Tibial artery (tissue), 4 donors: ENCODE results near the gene MGLL.
A peak's percentile ranks its signal among the peaks of the same experiment; 100 is the strongest.

ENCODE experiments used
- DNase-seq, 2 donors: peaks; one replicate each; pipeline ENCODE4 v3.0.0-alpha.2; 2019
- H3K27ac ChIP-seq, 2 donors: fragments of 200-600 bp; sonication (generic) in 1 of 2; 1 replicate in 1 of 2; 2 replicates in 1 of 2; pipeline ENCODE4 v1.5.1; 2018 to 2019; ENCODE audit warnings: mild to moderate bottlenecking in 1 of 2
- H3K27me3 ChIP-seq, 2 donors: fragments of 200-600 bp; sonication (generic) in 1 of 2; one replicate each; pipeline versions ENCODE4 v1.5.1 to v1.6.0; 2016 to 2019
- H3K36me3 ChIP-seq, 3 donors: fragments of 200-600 bp; sonication (generic) in 2 of 3; one replicate each; pipeline ENCODE4 v1.5.1; 2016 to 2019; ENCODE audit warnings: mild to moderate bottlenecking in 2 of 3
- H3K4me1 ChIP-seq, 4 donors: fragments of 200-600 bp; sonication (generic) in 2 of 4; 1 replicate in 3 of 4; 2 replicates in 1 of 4; pipeline ENCODE4 v1.5.1; 2016 to 2019
- H3K4me3 ChIP-seq, 2 donors: fragments of 200-600 bp; sonication (generic) in 1 of 2; 1 replicate in 1 of 2; 2 replicates in 1 of 2; pipeline ENCODE4 v1.5.1; 2018 to 2019; ENCODE audit warnings: mild to moderate bottlenecking in 2 of 2
- H3K9me3 ChIP-seq, 3 donors: fragments of 200-600 bp; sonication (generic) in 1 of 3; one replicate each; pipeline ENCODE4 v1.5.1; 2016 to 2019
- CTCF ChIP-seq, 2 experiments: fragments of 200-600 bp in 1 of 2; fragments of 450-650 bp in 1 of 2; IDR thresholded peaks; one replicate each; pipeline ENCODE4 v1.5.1; 2017 to 2019; ENCODE audit warnings: antibody characterized with exemption in 2 of 2, mild to moderate bottlenecking in 1 of 2, moderate library complexity in 1 of 2
- intact Hi-C: fragments of 100-400 bp; cut with DNase I; formaldehyde crosslinking; loops from one replicate; pipeline ENCODE4 v1.15.0; 2023; ENCODE audit warnings: low total_unique reads

Gene MGLL

GRCh38 chr3:127711896-127712295, 110.4 kb downstream of the MGLL start:
- intact Hi-C loops: no loop called here
- no peak for TF ChIP-seq CTCF (IDR thresholded peaks at IDR 0.05)
- Histone ChIP-seq H3K4me1 (peaks cover 0 to 77% (median 45%) of the 10 kb centered on the region in 4 donors), H3K9me3 (no peaks in the 10 kb centered on the region), H3K27me3 (no peaks in the 10 kb centered on the region), H3K27ac (peak overlapping the region; percentile 63 to 68), H3K4me3 (no peak overlapping the region), H3K36me3 (no peaks in the 10 kb centered on the region)
- DNase-seq: peak in 1 of 2 donors; percentile 60

- no peaks in the 10 kb centered on the region for H3K9me3 ChIP-seq
- peaks cover 0 to 84% (median 47%) of the 10 kb centered on the region in 4 donors for H3K4me1 ChIP-seq
- H3K27ac ChIP-seq: peak overlapping the region; percentile 34 to 82
- no peaks in the 10 kb centered on the region for H3K36me3 ChIP-seq
- no peaks in the 10 kb centered on the region for H3K27me3 ChIP-seq
- intact Hi-C loops: no loop called here
- no peak overlapping the region for H3K4me3 ChIP-seq
- no peak for TF ChIP-seq CTCF (IDR thresholded peaks at IDR 0.05)
- no peak for DNase-seq
These were observed 111.2 kb downstream of the MGLL start for GRCh38 chr3:127711021-127711695.

- peak in 1 of 2 donors; percentile 65 for DNase-seq
- intact Hi-C loops: no loop called here
- no peak for TF ChIP-seq CTCF (IDR thresholded peaks at IDR 0.05)
- Histone ChIP-seq H3K27me3 (no peaks in the 10 kb centered on the region), H3K27ac (peak overlapping the region; percentile 34 to 82), H3K4me1 (peaks cover 0 to 90% (median 49%) of the 10 kb centered on the region in 4 donors), H3K4me3 (no peak overlapping the region), H3K9me3 (no peaks in the 10 kb centered on the region), H3K36me3 (no peaks in the 10 kb centered on the region)
These were observed 112.0 kb downstream of the MGLL start for GRCh38 chr3:127710155-127710941.

GRCh38 chr3:127709320-127710060, 112.8 kb downstream of the MGLL start:
- Histone ChIP-seq H3K4me3 (no peak overlapping the region), H3K36me3 (no peaks in the 10 kb centered on the region), H3K27me3 (no peaks in the 10 kb centered on the region), H3K9me3 (no peaks in the 10 kb centered on the region), H3K4me1 (peaks cover 0 to 85% (median 47%) of the 10 kb centered on the region in 4 donors), H3K27ac (peak overlapping the region; percentile 81 to 82)
- DNase-seq: no peak
- intact Hi-C loops: loop anchor here (5.0 kb wide), 1 partner anchor 38 kb away; no protein-coding TSS in a partner anchor
- TF ChIP-seq CTCF (IDR thresholded peaks at IDR 0.05): no peak

GRCh38 chr3:127708837-127709236, 113.5 kb downstream of the MGLL start:
- peak overlapping the region; percentile 81 to 82 for H3K27ac ChIP-seq
- H3K4me3 ChIP-seq: no peak overlapping the region
- H3K4me1 ChIP-seq: peaks cover 0 to 82% (median 47%) of the 10 kb centered on the region in 4 donors
- no peaks in the 10 kb centered on the region for H3K9me3 ChIP-seq
- no peak for TF ChIP-seq CTCF (IDR thresholded peaks at IDR 0.05)
- H3K36me3 ChIP-seq: no peaks in the 10 kb centered on the region
- intact Hi-C loops: loop anchor here (5.0 kb wide), 1 partner anchor 38 kb away; no protein-coding TSS in a partner anchor
- no peak for DNase-seq
- H3K27me3 ChIP-seq: no peaks in the 10 kb centered on the region
